GM06990 (cell line): ENCODE measurements around the gene TREH.

Experiments
- DNase-seq: peaks from one replicate; pipeline ENCODE4 v3.0.0-alpha.2; 2011; ENCODE audit not compliant: insufficient read length; ENCODE audit errors: extremely low read depth
- H3K27me3 ChIP-seq: replicated peaks from 2 replicates; pipeline ENCODE4 v1.6.0; 2011; ENCODE audit warnings: low read length; ENCODE audit not compliant: control insufficient read depth, insufficient read depth
- H3K36me3 ChIP-seq: 2 replicates; pipeline ENCODE4 v1.5.1; 2011; ENCODE audit warnings: low read length; ENCODE audit not compliant: control insufficient read depth, insufficient read depth
- H3K4me3 ChIP-seq: replicated peaks from 2 replicates; pipeline ENCODE4 v1.5.1; 2011; ENCODE audit warnings: low read depth, mild to moderate bottlenecking, control low read depth, low read length
- TF ChIP-seq, protein P1 (sequence below): IDR thresholded peaks from 2 replicates; pipeline ENCODE4 v1.5.1; 2011; ENCODE audit warnings: low read length, control low read depth, mild to moderate bottlenecking, inconsistent platforms; ENCODE audit not compliant: insufficient read depth, poor library complexity, severe bottlenecking

Gene TREH

GRCh38 chr11:118628432-118628831, 51.0 kb downstream of the TREH start:
- Histone ChIP-seq H3K4me3 (no peak overlapping the region), H3K27me3 (peaks cover 5% of the 10 kb centered on the region; the same call in 1 of the 2 replicates), H3K36me3 (no peaks in the 10 kb centered on the region)
- TF ChIP-seq, protein P1, sequence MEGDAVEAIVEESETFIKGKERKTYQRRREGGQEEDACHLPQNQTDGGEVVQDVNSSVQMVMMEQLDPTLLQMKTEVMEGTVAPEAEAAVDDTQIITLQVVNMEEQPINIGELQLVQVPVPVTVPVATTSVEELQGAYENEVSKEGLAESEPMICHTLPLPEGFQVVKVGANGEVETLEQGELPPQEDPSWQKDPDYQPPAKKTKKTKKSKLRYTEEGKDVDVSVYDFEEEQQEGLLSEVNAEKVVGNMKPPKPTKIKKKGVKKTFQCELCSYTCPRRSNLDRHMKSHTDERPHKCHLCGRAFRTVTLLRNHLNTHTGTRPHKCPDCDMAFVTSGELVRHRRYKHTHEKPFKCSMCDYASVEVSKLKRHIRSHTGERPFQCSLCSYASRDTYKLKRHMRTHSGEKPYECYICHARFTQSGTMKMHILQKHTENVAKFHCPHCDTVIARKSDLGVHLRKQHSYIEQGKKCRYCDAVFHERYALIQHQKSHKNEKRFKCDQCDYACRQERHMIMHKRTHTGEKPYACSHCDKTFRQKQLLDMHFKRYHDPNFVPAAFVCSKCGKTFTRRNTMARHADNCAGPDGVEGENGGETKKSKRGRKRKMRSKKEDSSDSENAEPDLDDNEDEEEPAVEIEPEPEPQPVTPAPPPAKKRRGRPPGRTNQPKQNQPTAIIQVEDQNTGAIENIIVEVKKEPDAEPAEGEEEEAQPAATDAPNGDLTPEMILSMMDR: no peak
- no peak for DNase-seq

DNA sequence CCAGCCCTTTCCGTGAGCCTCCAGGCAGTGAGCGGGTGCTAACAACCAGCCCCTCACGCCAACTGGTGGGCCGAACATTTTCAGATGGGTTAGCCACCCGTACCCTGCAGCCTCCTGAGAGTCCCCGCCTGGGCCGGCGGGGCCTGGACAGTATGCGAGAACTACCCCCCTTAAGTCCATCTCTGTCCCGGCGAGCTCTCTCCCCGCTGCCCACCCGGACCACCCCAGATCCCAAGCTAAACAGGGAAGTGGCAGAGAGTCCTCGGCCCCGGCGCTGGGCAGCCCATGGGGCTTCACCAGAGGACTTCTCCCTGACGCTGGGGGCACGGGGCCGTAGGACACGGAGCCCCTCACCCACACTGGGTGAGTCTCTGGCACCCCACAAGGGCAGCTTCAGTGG, 51.4 kb downstream of the TREH start:
- Histone ChIP-seq H3K4me3 (no peak overlapping the region), H3K27me3 (peaks cover 5% of the 10 kb centered on the region; the same call in 1 of the 2 replicates), H3K36me3 (no peaks in the 10 kb centered on the region)
- TF ChIP-seq, protein P1: no peak
- DNase-seq: no peak

- no peak overlapping the region for H3K4me3 ChIP-seq
- TF ChIP-seq, protein P1: no peak
- peaks cover 5% of the 10 kb centered on the region; the same call in 1 of the 2 replicates for H3K27me3 ChIP-seq
- DNase-seq: no peak
- H3K36me3 ChIP-seq: no peaks in the 10 kb centered on the region
These were observed 51.9 kb downstream of the TREH start for GRCh38 chr11:118627566-118627965.

DNA sequence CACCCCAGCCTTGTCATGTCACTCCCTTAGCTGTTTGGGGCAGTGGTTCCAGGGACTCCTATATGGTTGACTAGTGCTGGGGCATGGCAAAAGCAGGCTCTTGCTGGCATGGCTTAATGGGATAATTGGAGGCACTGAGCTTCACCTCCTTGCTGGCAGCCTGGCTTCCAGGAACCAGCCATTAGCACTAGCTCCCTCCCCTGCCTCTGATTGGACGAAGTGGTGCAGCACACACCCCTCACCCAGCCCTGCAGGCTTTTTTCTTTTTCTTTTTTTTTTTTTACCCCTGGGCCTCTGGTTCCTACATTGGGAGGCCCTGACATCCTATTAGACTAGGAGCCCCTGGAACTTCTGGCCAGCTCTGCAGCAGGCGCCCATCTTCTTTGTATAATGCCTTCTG, 53.5 kb downstream of the TREH start:
- Histone ChIP-seq H3K36me3 (no peaks in the 10 kb centered on the region), H3K4me3 (no peak overlapping the region), H3K27me3 (peaks cover 4% of the 10 kb centered on the region; the same call in 1 of the 2 replicates)
- TF ChIP-seq, protein P1: no peak
- no peak for DNase-seq

- Histone ChIP-seq H3K27me3 (peaks cover 4% of the 10 kb centered on the region; the same call in 1 of the 2 replicates), H3K4me3 (no peak overlapping the region), H3K36me3 (no peaks in the 10 kb centered on the region)
- TF ChIP-seq, protein P1: no peak
- no peak for DNase-seq
These were observed 54.3 kb downstream of the TREH start for GRCh38 chr11:118625036-118625690.

DNA sequence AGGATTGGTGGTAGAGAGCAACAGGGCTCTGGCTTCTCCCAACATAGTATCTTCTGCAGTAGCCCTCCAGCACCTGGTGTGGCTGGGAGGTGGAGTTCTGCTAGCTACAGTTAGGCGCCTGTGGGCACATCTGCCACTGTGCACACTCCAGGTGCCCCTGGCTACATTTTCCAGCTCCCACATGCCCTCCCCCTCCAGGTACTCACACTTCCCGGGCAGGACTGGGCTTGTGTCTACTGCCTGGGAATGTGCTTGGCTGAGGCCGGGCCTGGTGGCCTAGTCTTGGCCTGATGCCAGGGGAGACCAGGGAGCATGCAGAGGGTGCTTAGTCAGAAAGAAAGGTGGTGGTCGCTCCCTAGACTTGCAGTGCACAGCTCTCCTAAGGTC, 56.2 kb downstream of the TREH start:
- Histone ChIP-seq H3K36me3 (no peaks in the 10 kb centered on the region), H3K27me3 (peaks cover 2% of the 10 kb centered on the region), H3K4me3 (no peak overlapping the region)
- DNase-seq: no peak
- TF ChIP-seq, protein P1: no peak
